ENCODE data around the gene COL4A6.

DNA sequence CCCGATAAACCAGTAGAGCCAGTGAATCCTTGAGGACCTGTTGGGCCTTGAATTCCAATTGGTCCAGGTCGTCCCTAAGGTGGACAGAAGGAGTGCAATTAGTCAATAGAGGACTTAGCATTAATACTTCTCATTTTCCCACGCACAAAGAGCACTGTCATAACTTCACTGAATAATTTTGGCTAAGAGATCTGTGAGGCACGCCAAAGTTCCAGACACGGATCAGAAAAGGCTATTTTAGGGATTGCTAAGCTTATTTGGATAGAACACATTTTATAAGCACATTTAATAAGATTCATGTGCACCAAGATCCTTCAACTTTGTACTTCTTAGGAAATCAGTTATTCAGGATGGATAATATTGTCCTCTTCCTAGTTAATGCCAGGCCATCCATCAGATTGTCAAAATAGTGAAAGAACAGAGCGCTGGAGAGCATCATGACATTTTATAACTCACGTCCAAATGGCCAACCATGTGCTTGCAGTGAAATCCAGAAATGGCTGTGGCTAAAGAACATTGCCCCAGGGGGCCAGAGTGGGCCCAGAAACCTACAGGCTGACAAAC lies 216.8 kb downstream of the COL4A6 start:
- TF ChIP-seq, protein P1, sequence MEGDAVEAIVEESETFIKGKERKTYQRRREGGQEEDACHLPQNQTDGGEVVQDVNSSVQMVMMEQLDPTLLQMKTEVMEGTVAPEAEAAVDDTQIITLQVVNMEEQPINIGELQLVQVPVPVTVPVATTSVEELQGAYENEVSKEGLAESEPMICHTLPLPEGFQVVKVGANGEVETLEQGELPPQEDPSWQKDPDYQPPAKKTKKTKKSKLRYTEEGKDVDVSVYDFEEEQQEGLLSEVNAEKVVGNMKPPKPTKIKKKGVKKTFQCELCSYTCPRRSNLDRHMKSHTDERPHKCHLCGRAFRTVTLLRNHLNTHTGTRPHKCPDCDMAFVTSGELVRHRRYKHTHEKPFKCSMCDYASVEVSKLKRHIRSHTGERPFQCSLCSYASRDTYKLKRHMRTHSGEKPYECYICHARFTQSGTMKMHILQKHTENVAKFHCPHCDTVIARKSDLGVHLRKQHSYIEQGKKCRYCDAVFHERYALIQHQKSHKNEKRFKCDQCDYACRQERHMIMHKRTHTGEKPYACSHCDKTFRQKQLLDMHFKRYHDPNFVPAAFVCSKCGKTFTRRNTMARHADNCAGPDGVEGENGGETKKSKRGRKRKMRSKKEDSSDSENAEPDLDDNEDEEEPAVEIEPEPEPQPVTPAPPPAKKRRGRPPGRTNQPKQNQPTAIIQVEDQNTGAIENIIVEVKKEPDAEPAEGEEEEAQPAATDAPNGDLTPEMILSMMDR (IDR thresholded peaks at IDR 0.05; ENCODE audit: poor library complexity, severe bottlenecking), result no peak
- no peak for TF ChIP-seq TAF1 (IDR thresholded peaks at IDR 0.05; ENCODE audit: low read depth)
- no peak for TF ChIP-seq SMC3 (conservative IDR thresholded peaks at IDR 0.05; ENCODE audit: poor library complexity)
- no peak for TF ChIP-seq POLR2AphosphoS5 (IDR thresholded peaks at IDR 0.05)
- no peak for TF ChIP-seq REST (IDR thresholded peaks at IDR 0.05; ENCODE audit: borderline replicate concordance)
- TF ChIP-seq RAD21 (conservative IDR thresholded peaks at IDR 0.05), result no peak
- no peak for TF ChIP-seq EZH2 (IDR thresholded peaks at IDR 0.05; ENCODE audit: borderline replicate concordance, insufficient read depth, low read length, poor library complexity, severe bottlenecking)
- no peak for TF ChIP-seq EP300 (conservative IDR thresholded peaks at IDR 0.05; ENCODE audit: poor library complexity, severe bottlenecking)

Measured in neural cell (in vitro differentiated cells).